Ramos (cell line): ENCODE measurements around the gene DACT2.
"Not testable (repeated sequence)": the region's sequence is repeated elsewhere in the genome, so short reads cannot be mapped to it uniquely, and the experiment has no call there.

Experiments
- in situ Hi-C: fragments of 300-500 bp; cut with MboI; formaldehyde crosslinking; loops from one replicate; pipeline ENCODE4 v1.14.3; 2022; ENCODE audit warnings: low sequenced_read_pairs; ENCODE audit not compliant: unreplicated experiment

The DACT2 gene

GRCh38 chr6:168328086-168328485 is 8.5 kb upstream of the DACT2 start:
- in situ Hi-C loops = no loop called here

- in situ Hi-C loops = no loop called here
Measured at GRCh38 chr6:168326294-168327261, 7.0 kb upstream of the DACT2 start.

GRCh38 chr6:168322966-168323365 is 3.4 kb upstream of the DACT2 start:
- in situ Hi-C loops = no loop called here

GRCh38 chr6:168320634-168321033 is 1.1 kb upstream of the DACT2 start:
- in situ Hi-C loops = no loop called here

- in situ Hi-C loops = no loop called here
Measured at GRCh38 chr6:168318579-168319278, 848 bp downstream of the DACT2 start.

- in situ Hi-C loops = no loop called here
Measured at GRCh38 chr6:168318090-168318489, 1.5 kb downstream of the DACT2 start.

GRCh38 chr6:168315596-168315995 is 4.0 kb downstream of the DACT2 start:
- in situ Hi-C loops = no loop called here

- in situ Hi-C loops = no loop called here
Measured at GRCh38 chr6:168314948-168315347, 4.6 kb downstream of the DACT2 start.

GRCh38 chr6:168314021-168314420 is 5.6 kb downstream of the DACT2 start:
- in situ Hi-C loops = no loop called here

- in situ Hi-C loops = no loop called here
Measured at GRCh38 chr6:168313431-168314011, 6.1 kb downstream of the DACT2 start.

GRCh38 chr6:168312125-168312507 is 7.5 kb downstream of the DACT2 start:
- in situ Hi-C loops = not testable (repeated sequence)

- in situ Hi-C loops = no loop called here
Measured at GRCh38 chr6:168311410-168312124, 8.0 kb downstream of the DACT2 start.

- in situ Hi-C loops = no loop called here
Measured at GRCh38 chr6:168310945-168311344, 8.6 kb downstream of the DACT2 start.

GRCh38 chr6:168310403-168310802 is 9.2 kb downstream of the DACT2 start:
- in situ Hi-C loops = no loop called here

GRCh38 chr6:168309997-168310396 is 9.6 kb downstream of the DACT2 start:
- in situ Hi-C loops = no loop called here

- in situ Hi-C loops = no loop called here
Measured at GRCh38 chr6:168309183-168309582, 10.4 kb downstream of the DACT2 start.

GRCh38 chr6:168308390-168309144 is 11.0 kb downstream of the DACT2 start:
- in situ Hi-C loops = no loop called here

- in situ Hi-C loops = no loop called here
Measured at GRCh38 chr6:168307695-168308021, 11.9 kb downstream of the DACT2 start.

- in situ Hi-C loops = no loop called here
Measured at GRCh38 chr6:168307015-168307694, 12.4 kb downstream of the DACT2 start.
